AG08395 (cell line): ENCODE results near the gene CAMK2N2.
A peak's percentile ranks its signal among the peaks of the same experiment; 100 is the strongest.

ENCODE experiments used
- DNase-seq: peaks from one replicate; pipeline ENCODE4 v3.0.0; 2012; ENCODE audit warnings: mixed read lengths, low spot score

CAMK2N2 gene

DNA sequence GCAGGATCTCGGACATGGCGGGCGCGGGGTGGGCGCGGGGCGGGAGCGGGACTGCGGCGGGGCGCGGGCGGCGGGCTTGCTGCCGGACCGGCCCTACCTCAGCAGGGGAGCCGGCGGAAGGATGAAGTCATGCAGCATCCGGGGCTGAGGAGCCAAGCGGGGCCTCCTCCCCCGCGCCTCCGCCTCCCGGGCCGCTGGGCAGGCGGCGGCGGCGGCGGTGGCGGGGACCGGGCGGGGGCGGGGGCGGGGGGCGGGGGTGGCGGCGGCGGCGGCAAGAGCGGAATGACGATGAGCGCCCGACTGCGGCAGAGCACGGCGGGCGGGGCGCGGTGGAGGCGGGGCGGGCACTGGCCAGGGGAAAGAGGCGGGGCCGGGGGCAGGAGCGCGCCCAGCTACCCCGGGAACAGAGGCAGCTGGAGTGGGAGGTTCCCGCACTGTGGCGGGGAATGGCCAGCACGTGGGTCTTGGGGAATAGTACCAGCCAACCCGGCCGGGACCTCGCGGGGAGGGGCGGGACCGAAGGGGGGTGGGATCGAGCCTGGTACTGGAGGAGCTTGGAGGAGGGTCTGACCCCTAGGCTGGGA, at the start of gene CAMK2N2:
Gene CAMK2N2 (minus strand): TSS at position 284 of the 584 bp plus-strand sequence. CDS start 268 bp downstream, at position 16.
- peak; percentile 66 for DNase-seq

GRCh38 chr3:184308744-184309143, 47.4 kb upstream of the CAMK2N2 start:
- no peak for DNase-seq

GRCh38 chr3:184307915-184308314, 46.6 kb upstream of the CAMK2N2 start:
- DNase-seq, result no peak

DNA sequence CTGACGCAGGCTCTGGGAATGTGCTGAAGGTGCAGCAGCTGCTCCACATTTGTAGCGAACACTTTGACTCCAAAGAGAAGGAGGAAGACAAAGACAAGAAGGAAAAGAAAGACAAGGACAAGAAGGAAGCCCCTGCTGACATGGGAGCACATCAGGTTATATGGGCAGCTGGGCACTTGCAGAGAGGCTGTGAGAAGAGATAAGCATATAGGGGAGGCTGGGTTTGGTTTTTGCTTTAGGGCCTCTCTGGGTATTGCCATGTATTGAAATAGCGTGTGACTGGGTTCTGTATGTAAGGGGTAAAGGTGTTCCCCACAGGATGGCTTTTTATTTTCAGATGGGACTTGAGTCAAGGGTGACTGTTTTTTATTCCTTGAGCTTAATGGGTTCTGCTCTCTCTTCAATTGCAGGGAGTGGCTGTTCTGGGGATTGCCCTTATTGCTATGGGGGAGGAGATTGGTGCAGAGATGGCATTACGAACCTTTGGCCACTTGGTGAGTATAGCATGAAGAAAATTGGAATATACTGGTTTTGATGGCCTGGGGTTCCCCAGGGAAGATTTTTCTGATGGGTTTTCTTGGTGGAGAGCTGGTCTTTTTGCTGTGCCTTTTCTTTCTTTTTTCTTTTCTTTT, 45.1 kb upstream of the CAMK2N2 start:
- no peak for DNase-seq

DNA sequence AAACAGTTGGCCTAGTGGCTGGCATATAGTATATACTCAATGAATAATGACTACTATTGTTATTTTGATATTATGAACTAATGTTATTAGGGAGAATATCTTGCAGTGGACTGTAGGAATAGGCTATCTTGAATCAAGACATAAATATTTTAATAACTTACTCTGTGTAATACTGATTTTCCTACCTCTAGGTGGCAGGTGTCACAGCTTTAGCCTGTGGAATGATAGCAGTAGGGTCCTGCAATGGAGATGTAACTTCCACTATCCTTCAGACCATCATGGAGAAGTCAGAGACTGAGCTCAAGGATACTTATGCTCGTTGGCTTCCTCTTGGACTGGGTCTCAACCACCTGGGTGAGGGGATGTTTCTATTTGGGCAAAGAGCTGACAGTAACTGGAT, 44.2 kb upstream of the CAMK2N2 start:
- no peak for DNase-seq

GRCh38 chr3:184300378-184300720, 39.0 kb upstream of the CAMK2N2 start:
- DNase-seq, result no peak

DNA sequence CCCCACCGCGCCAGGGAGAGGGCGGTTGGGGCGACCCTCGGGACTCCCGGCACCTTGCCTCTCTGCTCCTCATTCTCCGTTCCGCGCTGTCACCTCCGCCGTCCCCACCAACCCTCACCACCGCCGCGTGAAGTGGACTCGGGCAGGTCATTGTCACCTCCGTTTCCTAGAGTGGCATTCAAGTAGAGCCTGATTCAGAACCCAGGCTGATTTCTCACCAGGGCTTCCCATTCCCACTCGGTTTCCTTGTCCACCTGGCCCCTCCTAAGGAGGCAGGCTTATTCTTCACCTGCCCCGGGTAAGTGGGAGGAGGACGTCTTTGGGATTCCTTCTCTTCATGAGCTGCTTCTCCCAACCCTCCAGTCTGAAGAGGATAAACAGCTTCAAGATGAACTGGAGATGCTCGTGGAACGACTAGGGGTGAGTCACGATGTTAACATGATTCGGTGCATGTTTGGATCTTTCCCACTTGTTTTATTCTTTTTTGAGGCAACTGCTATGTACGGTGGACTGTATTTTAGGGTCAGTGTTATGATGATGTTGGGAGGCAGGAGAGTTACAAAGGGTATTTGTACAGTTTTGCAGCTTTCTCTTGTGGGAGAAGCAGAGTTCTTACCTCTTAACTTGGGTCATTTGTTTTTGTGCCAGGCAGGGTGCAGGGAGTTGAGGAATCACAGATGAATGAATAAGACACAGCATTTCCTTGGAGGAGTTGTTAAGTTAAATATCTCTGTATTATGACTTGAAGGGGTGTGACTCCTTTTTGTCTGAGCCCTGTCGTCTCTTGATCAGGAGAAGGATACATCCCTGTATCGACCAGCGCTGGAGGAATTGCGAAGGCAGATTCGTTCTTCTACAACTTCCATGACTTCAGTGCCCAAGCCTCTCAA, 38.4 kb upstream of the CAMK2N2 start:
- no peak for DNase-seq

DNA sequence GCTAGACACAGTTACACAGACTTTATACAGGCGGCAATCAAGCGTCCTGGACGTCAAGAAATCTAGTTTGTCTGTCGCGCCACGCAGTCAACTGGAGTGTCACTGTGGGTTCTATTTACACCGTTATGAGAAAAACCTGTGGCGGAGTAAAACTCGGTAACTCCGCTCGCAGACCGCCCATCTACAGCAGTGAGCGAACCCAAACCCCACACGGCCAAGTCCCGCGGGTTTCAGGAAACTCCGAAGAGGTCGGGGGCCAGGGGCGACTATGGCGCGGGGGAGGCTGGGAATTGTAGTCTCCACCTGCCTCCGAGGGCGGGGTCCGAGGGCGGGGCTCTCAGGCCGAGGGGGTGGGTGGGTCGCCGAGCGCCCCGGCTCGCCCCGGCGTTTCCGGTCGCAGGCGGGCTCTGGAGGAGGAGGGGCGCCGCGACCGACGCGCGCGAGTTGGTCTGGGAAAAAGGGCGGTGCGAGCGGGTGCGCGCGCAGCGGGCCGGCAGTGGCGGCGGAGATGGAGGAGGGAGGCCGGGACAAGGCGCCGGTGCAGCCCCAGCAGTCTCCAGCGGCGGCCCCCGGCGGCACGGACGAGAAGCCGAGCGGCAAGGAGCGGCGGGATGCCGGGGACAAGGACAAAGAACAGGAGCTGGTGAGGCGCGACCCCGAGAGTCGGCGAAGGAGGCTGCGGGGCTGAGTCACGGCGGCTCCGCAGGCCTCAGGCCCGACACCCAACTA, 37.6 kb upstream of the CAMK2N2 start, which contains the start of gene PSMD2:
Gene PSMD2 (plus strand): TSS at position 483 of the 729 bp plus-strand sequence. CDS start 26 bp downstream, at position 509.
- peak; percentile 99 for DNase-seq

DNA sequence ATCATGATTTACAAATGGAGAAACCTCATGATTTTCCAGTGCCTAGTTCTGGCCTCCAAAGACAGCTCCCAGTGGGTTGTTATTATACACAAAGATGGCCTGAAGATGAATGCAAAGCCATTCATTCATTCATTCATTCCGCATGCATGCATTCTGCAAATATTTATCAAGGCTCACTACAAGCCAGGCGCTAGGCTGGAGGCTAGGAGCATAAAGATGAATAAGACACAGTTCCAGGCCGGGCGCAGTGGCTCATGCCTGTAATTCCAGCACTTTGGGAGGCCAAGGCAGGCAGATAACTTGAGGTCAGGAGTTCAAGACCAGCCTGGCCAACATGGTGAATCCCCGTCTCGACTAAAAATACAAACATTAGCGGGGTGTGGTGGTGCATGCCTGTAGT, 35.3 kb upstream of the CAMK2N2 start:
- no peak for DNase-seq

DNA sequence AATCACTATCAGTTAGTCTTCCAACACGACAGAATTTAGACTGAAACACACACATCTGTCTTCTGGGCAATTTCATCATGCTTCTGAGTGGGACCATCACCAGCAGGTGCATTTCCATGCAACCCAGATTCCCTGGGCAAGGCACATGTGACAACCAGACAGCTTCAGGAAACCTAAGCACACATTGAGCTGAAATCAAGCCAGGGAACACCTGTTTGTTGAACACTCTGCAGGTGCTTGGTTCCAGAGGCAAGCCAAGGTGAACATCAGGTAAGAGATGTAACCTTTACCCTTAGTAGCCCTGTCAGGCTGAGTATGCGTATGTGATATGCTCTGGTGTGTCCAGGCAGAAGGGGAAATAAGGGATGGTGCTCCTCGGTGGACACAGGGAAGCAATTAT, 34.4 kb upstream of the CAMK2N2 start:
- no peak for DNase-seq

DNA sequence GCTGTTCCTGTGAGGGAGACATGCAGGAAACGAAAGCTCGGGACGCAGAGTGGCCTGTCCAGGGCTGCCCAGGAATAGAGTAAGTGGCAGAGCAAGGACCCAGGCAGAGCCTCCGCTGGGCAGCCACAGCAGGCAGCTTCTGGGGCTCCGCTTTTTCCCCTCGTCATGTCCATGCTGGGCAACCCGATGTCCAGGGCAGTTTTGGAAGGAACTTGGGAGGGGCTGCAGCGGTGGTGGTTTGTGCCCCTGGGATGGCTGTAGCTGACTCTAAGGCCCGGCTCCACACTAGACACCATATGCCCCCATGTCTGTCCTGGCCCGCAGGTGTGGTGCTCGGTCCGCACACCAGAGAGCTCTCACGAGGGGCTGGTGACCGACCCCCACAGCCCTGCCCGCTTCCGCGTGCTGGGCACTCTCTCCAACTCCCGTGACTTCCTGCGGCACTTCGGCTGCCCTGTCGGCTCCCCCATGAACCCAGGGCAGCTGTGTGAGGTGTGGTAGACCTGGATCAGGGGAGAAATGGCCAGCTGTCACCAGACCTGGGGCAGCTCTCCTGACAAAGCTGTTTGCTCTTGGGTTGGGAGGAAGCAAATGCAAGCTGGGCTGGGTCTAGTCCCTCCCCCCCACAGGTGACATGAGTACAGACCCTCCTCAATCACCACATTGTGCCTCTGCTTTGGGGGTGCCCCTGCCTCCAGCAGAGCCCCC, 30.5 kb upstream of the CAMK2N2 start:
- DNase-seq, result no peak

DNA sequence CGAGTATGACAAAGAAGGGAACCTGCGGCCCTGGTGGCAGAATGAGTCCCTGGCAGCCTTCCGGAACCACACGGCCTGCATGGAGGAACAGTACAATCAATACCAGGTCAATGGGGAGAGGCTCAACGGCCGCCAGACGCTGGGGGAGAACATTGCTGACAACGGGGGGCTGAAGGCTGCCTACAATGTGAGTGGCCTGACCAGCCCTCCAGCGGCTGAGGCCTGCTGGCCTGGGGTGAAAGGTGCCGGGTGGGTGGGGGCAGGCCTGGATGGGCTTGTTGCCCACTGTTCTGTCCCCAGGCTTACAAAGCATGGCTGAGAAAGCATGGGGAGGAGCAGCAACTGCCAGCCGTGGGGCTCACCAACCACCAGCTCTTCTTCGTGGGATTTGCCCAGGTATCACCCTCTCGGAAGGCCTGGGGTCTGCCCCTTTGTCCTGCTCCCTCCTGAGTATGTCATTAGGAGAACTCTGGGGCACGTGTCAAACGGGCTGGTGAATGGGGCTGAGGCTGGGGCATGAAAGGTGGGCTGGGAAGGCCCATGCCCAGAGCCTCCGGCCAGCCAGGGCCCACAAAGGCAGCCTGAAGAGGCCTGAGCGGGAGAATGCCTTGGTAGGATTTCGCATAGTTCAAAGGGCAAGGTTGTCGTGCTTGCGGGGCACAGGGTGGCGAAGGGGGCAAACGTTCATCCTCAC, 29.8 kb upstream of the CAMK2N2 start:
- DNase-seq, result no peak

- no peak for DNase-seq
These were observed 29.0 kb upstream of the CAMK2N2 start for GRCh38 chr3:184290331-184290730.

DNA sequence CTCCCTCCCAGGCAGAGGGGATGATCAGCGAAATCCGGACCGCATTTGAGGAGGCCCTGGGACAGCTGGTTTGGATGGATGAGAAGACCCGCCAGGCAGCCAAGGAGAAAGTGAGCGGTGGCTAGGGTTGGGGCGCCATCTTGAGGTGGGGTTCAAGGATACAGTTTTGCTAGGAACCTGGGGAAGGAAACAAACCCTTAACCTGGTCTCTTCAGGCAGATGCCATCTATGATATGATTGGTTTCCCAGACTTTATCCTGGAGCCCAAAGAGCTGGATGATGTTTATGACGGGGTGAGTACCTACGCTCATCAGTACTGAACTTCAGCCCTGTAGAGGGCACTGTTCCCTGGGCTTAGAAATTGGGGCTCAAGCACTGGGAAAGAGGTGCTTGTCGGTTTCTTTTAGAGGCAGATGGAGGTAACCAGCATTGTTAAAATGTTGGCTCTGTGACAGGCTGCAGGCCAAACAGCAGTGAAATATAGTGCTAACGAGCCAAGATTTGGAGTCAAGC, 28.1 kb upstream of the CAMK2N2 start:
- DNase-seq, result peak; percentile 74

GRCh38 chr3:184284696-184285095, 23.3 kb upstream of the CAMK2N2 start:
- peak; percentile 82 for DNase-seq

DNA sequence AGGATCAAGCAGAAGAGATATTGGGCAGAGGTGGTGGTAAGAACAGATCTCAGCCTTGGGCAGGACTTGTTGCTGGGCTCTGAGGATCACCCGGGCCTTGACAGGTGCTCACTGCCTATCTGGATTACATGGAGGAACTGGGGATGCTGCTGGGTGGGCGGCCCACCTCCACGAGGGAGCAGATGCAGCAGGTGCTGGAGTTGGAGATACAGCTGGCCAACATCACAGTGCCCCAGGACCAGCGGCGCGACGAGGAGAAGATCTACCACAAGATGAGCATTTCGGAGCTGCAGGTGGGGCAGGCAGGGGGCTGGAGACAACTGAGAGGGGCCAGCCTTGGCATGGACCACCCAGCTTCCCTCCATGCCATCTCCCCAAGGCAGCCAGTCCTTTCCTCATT, 22.3 kb upstream of the CAMK2N2 start:
- DNase-seq, result no peak

- no peak for DNase-seq
These were observed 21.6 kb upstream of the CAMK2N2 start for GRCh38 chr3:184282941-184283340.

- DNase-seq, result no peak
These were observed 16.0 kb upstream of the CAMK2N2 start for GRCh38 chr3:184277366-184277765.

DNA sequence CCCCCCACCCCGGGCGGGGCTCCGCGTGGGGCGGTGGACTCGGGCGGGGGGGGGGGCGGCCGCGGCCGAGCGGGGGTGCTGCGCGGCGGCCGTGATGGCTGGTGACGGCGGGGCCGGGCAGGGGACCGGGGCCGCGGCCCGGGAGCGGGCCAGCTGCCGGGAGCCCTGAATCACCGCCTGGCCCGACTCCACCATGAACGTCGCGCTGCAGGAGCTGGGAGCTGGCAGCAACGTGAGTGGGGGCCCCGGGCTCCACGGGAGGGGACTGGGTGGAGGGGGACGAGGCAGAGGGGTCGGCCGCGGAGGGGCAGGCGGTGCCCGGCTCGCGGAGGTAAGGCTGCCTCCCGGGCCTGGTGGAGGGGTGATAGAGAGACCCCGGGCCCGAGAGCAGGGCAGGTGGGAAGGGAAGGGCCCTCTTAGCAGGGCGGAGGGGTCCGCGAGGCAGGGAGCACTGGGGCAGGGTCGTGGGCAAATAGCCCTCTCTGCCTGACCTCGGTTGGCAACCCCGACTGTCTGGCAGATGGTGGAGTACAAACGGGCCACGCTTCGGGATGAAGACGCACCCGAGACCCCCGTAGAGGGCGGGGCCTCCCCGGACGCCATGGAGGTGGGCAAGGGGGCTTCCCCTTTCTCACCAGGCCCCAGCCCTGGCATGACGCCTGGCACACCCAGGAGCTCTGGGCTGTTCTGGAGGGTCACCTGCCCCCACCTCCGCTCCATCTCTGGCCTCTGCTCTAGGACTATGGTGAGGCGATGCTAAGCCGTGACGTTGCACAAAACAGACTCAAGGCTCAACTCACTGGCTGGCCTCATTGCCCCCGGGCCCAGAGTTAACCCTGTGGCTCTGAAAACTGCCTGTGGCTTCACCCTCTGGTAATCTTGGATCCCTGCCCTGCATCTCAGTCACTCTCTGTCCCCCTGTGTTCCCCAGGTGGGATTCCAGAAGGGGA, 14.9 kb upstream of the CAMK2N2 start, which contains the start of gene ECE2:
Gene ECE2 (plus strand): TSS at position 62 of the 950 bp plus-strand sequence. CDS start 132 bp downstream, at position 194.
- DNase-seq, result peak; percentile 57

DNA sequence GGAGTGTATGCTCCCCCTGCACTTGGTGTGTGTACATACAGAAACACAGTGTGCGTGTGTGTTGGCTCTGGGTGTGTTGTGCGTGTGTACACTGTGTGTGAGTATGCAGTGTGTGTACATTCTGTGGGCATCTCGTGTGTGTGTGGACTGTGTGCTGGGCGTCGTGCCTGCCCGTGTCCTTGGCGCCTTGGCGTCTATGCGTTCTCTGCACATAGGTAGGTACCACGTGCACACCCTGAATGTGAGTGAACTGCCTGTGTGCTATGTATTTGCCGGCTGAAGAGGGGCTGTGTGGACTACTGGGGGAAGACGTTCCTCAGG, 14.0 kb upstream of the CAMK2N2 start:
- DNase-seq, result no peak
